CD4-positive, alpha-beta T cell treated with Interferon gamma for 1 hour (primary cell): Measurements from ENCODE around the gene CYP24A1.

Experiments
- DNase-seq: peaks from one replicate; pipeline ENCODE4 v3.0.0-alpha.2; 2020

Gene CYP24A1

GRCh38 chr20:54110457-54110856 lies 63.3 kb downstream of the CYP24A1 start:
- no peak for DNase-seq

DNA sequence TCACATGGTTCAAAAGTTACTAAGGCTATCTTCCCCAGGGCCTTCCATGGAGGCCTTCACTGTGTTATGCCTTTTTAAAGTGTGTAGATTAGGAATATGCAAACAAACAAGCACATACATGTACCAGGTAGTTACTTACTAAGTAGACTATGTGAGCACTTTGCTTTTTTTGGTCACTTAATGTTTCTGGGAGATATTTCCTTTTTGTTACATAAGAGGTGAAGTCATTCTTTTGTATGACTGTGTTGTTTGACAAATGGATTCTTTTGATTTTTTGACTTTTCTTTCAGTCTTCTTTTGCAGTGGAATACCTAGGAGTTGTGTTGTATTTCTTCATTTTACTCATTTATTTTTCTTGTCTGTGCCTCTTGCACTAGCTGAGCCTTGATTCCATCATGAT lies 63.7 kb downstream of the CYP24A1 start:
- no peak for DNase-seq

DNA sequence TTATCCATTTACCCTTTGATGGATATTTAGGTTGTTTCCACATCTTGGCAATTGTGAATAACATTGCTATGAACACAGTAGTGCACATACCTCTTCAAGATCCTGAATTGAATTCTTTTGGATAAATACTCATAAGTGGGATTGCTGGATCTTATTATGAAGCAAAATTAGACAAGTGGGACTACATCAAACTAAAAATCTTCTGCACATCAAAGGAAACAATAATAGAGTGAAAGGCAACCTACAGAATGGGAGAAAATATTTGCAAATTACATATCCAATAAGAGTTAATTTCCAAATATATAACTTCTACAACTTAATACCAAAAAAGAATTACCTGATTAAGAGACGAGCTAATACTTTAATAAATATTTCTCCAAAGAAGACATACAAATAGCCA lies 65.0 kb downstream of the CYP24A1 start:
- DNase-seq = no peak

DNA sequence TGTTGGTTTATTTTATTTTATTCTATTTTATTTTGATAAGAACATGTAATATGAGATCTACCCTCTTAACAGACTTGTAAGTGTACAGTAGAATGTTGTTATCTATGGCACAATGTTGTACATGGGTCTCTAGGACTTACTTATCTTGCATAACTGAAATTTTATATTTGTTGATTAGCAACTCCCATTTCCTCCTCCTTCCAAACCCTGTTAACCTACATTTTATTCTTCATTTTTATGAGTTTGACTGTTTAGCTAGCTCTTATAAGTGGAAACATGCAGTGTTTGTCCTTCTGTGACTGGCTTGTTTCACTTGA lies 65.5 kb downstream of the CYP24A1 start:
- no peak for DNase-seq

GRCh38 chr20:54107600-54108325 lies 66.0 kb downstream of the CYP24A1 start:
- DNase-seq = no peak

DNA sequence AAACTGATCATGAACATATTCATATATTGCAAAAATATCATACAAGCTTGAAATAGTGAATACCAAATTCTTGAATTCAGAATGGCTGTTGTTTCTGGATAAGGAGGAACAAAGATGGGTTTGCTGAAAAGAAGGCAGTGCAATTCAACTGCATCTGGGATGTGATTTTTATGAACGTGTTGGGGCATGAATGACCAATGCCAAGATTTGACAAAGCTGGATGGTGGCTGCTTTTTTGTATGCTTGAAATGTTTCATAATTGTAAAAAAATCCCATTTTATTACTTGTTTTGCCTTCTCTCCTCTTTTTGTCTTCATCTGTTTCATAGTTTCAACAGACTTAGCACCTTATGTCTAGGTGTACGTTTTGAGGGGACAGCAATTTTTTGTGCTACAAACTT lies 66.6 kb downstream of the CYP24A1 start:
- DNase-seq = no peak

- no peak for DNase-seq
Observed at GRCh38 chr20:54106162-54106561, 67.6 kb downstream of the CYP24A1 start.

- no peak for DNase-seq
Observed at GRCh38 chr20:54105653-54106052, 68.1 kb downstream of the CYP24A1 start.

- no peak for DNase-seq
Observed at GRCh38 chr20:54104781-54105180, 69.0 kb downstream of the CYP24A1 start.

DNA sequence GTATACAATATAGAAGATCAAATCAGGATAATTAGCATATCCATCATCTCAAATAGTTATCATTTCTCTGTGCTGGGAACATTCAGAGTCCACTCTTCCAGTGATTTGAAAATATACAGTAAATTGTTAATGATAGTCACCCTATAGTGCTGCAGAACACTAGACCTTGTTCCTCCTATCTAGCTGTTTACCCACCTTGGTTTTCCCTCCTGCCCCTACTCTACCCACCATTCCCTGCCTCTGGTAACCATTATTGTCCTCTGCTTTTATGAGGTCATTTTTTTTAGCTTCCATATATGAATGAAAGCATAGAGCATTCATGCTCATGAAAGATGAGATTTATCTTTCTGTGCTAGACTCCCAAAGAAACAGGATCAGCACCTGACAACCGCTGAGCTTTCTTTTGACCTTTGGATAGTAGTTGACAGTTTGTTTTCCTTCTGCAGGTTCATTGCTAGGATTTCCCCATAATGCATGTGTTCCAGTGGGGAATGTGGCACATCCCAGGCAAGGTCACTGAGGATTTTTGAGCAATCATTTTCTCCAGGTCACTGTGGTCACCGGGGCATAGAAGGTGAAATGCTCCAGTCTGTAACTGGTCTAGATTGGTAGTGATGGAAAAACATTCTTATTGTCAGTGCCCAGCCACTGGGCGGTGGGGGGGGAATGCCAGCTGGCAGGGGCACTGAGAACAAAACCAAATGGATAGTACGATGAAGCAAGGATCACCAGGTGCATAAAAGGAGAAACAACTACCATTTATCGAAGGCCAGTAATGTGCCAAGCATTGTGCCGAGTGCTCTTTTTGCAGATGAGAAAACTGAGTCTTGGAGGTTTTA lies 69.8 kb downstream of the CYP24A1 start:
- no peak for DNase-seq
